ENCODE data around the gene TBX19.

The TBX19 gene

DNA sequence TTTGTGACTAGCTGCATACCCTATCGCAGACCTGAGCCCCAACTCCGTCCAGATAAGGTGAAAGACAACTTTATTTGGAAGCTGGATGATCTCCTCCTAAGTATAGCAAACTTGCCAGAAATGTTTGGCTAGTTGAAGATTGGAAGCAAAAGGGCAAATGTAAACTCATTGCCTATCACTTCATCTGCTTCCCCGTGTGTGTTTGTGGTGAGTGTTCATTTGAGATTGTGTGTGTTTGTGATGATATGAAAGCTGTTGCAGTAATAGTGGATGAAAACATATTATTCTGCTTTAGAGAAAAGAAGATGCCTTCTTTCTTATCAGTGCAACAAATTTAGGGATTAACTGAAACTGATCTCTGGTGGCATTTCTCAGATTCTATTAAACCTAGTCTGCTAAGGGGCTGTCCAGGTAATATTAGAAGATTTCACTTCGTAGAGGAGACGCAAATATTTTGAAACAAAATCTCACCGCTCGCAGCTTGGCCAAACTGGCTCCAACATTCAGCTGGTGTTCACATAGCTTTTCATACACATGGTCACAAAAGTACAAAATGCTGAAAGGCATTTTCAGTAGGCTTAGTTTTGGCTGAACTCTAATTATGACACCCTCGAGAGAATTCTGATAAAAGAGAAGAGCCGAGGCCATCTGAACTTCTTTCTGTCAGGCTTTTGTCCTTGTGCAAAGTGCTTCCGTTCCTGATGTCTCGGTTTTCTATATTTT lies 1.1 kb downstream of the TBX19 start:
- no peak for DNase-seq

DNA sequence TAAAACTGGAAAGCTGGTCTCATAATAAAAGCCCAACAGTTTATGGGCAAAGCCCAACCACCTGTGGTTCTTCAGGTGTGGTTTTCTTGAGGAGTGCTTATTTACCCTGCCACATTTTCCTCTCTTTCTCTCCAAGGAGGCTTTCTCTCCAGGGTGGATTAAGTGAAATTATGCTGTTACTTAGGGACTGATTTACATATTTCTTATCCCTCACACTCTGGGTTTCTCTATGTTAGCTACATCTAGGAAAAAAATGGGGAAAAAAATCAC lies 4.8 kb downstream of the TBX19 start:
- DNase-seq, result no peak

DNA sequence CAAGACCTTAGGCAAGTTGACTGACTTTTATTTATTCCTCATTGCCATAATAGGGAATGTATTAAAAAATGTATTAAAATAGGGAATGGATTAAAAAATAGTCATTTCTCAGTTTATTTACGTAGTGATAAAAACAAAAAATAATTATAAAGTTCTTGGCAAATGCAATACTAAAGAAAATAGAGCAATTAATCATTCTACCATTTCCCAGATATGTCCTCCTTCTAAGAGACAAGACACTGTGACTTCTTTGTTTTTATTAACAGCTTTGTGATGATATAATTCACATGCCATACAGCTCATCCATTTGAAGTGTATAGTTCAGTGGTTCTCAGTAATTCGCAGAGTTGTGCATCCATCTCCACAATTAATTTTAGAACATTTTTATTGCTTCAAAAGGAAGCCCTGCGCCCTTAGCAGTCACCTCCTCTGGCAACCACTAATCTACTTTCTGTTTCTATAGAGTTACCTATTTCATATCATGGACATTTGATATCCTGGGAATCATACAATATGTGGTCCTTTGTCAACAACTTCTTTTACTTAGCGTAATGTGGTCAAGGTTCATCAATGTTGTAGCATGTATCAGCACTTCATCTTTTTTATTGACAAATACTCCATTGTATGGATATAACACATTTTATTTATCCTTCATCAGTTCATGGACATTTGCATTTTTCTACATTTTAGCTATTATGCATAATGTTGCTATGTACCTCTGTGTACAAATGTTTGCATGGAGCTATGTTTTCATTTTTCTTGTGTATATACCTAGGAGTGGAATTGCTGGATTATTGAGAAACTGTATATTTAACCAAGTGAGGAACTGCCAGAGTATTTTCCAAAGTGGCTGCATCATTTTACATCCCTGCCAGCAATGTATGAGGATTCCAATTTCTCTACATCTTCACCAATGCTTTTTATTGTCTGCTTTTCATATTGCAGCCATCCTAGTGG lies 5.6 kb downstream of the TBX19 start:
- no peak for DNase-seq

DNA sequence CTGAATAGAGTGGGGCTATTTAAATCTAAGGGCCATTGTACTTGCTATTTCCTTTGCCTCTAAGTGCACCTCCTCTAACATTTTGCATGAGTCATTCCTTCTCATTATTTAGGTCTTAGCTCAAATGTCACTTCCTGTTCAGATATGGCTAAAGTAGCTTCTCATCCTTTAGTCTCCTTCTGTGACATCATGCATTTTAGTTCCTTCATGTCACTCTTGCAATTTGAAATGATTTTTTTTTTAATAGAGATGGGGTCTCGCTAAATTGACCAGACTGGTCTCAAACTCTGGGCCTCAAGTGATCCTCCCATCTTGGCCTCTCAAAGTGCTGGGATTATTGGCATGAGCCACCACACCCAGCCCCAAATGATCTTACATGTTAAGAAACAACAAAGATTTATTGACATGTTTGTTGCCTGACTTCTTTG lies 6.6 kb downstream of the TBX19 start:
- DNase-seq, result peak in 1 of 5 donors; percentile 69

DNA sequence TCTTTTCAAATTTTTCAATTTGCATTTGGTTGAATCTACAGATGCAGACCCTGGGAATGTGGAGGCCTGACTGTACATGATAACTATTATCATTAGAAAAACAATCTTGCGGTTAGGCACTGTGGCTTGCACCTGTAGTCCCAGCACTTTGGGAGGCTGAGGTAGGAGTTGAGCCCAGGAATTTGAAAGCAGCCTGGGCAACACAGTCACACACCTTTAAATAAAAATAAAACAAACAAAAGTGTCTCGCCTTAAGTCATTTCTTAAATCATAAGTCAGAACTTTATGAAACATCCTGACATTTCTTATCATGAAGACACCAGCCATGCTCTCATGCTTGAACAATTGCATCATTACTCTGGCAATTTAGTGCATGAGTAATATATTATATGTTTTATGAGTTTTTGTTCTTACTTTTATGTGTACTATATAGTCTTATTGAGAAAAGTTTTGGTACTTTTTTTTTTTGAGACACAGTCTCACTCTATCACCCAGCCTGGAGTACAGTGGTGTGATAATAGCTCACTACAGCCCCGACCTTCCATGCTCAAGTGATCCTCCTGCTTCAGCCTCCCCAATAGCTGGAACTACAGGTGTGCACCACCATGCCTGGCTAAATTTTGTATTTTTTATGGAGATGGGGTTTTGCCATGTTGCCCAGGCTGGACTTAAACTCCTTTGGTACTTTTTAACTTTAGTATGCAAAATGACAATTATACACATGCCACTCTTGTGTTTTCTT lies 7.8 kb downstream of the TBX19 start:
- no peak for DNase-seq

DNA sequence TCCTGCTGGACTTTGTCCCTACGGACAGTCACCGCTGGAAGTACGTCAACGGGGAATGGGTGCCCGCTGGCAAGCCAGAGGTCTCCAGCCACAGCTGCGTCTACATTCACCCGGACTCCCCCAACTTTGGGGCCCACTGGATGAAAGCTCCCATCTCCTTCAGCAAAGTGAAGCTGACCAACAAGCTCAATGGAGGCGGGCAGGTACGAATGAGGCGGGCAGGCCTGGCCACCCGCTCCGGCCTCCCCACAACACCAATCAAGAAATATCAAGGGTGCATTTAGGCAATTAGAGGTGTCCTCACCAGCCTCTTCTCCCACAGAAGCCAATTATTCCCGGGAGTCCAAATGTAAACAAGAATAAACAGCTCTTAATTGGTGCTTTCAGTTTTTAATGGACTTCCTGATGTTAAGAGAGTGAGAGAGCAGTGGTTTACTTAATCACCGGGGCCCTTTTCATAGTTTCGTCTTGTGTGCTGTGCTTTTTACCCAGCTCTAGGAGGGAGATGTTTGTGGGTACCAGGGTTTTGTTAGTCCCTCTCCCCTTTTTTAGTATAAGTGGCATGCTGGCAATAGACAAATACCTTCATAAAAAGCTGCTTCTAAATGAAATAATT lies 10.7 kb downstream of the TBX19 start:
- no peak for DNase-seq

DNA sequence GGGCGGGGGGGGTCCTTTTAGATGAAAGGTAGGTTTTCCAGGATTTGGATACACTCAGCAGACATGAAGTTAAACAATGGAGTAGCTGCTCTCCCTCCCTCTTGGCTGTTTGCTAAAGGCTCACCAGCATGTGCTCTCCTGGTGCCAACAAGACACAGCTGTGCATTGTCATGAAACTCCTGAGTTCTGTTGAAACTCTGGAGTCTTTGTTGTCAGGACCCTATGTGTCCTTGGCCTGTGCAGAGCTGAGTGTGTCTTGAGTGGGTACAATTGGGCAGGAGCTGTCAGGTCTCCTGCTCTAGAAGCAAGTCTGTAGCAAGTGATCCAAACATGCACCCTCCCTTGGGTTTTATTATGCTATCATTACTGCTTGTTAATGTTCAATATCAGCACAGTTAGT lies 12.7 kb downstream of the TBX19 start:
- DNase-seq, result no peak

DNA sequence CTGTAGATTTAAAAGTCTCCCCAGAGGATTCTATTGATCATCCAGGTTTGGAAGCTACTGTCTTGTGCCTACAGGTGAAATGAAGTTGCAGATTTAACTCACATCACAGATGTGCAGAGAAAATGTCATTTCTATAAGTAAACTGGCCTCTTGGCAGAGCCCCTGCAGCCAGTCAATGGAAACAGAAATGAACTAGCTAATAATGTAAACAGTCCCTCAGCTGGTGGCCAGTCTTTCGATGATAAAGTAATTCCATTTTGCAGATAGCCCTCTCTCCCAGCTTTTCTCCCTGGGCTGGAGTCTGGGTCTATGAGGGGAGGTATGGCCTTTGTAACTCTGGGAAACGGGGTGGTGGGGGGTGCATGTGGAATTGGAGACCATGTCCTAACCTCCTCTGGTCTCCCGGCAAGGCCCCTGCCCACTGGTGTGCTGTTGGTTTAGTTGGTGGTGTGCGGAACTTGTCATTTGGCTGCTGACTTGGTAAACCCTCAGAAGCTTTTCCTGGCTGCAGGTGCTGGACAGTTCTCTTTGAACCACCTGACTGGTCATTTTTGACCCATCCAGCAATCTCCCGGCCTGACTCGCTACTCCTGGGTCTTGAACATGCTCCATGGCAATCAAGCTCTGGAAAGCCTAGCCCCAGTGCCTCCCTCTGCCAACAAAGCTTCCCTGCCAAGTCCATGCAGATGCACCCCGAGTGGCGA lies 14.9 kb downstream of the TBX19 start:
- no peak for DNase-seq

DNA sequence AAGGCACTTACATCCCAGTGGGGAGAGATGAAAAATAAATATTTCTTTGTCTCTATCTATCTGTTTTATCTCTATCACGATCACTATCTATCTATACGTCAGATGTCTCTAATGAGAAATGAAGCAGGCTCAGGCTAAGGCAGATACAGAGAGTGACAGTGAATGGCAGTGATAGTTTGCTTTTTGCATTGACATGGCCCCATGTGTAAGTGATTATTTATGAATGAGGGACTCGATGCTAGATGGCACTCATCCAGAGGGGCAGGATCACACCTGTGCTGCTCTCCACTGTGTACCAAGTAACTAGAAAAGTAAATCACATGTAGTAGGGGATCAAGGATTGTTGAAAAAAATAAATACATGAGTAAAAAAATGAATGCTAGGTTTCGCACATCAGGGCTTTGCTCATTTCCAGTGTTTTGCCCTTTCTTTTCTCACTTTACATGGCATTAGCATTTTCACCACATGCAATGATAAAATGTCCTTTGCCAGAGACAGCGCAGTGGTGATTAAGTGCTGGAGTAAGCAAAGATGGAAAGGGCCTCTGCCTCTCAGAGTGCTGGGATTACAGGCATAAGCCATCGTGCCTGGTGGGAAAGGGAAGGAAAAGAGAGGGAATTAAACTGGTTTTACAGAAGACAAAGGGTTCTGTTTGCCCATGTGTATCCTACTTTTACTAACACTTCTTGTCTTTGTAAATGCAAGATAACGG lies 16.5 kb downstream of the TBX19 start:
- no peak for DNase-seq

DNA sequence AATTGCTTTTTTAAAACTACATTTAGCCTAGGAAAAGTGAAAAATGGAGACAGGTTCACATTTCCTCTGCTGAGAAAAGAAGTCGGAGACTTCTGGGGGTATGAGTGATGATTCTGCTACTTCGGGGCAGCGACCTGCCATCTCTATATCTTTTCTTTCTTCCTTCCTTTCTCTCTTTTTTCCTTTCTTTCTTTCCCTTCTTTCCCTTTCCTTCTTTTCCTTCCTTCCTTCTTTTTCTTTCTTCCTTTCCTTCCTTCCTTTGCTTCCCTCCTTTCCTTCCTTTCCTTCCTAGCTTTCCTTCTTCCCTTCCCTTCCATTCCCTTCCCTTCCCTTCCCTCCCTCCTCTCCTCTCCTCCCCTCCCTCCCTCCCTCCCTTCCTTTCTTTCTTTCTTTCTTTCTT lies 17.8 kb downstream of the TBX19 start:
- no peak for DNase-seq

DNA sequence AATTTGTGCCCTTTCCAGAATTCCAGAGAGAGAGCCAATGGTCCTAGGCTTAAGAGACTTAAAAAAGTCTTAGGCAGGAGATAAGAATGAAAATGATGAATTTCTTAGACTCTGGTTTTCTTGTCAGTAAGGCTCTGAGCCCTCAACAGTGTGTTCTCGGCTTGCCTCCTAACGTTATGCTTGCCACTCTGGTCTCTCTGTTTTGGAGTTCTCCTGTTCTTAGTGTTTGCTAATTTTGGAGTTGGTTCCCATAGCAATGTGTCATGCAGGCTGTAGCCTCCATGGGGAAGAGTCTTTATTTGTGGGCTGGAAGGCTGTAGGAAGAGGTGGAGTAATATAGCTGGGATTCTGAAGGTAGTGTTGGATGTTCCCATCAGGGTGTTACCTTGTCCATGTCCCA lies 19.9 kb downstream of the TBX19 start:
- no peak for DNase-seq

DNA sequence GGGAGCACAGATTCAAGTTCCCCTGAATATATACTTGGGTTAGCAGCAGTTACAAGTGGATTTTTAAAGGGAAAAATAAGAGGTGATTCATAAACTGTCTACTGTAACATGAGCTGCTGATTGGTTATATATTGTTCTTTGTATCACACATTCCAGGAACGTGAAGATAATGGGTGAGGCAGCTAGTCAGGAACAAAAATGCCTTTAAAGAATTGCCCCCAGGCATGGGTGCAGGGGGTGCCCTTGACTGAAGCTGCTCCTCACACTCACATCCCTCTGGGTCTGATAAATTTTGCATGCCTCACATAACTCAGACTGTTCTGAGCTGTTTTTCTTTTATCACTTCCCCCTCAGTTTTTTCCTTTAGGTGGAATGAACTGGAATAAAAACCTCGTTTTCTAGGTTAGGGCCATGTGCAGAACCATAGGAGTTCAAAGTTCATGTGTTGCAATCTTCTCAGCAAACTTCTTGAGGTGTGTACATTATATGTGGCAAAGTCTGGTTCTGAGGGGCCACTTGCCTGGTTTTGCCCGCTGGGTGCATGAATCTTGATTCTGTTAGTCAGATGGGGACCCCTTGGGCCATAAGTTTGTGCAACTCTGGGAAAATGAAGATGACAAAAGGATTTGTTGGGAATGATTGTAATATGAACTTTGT lies 21.1 kb downstream of the TBX19 start:
- no peak for DNase-seq

DNA sequence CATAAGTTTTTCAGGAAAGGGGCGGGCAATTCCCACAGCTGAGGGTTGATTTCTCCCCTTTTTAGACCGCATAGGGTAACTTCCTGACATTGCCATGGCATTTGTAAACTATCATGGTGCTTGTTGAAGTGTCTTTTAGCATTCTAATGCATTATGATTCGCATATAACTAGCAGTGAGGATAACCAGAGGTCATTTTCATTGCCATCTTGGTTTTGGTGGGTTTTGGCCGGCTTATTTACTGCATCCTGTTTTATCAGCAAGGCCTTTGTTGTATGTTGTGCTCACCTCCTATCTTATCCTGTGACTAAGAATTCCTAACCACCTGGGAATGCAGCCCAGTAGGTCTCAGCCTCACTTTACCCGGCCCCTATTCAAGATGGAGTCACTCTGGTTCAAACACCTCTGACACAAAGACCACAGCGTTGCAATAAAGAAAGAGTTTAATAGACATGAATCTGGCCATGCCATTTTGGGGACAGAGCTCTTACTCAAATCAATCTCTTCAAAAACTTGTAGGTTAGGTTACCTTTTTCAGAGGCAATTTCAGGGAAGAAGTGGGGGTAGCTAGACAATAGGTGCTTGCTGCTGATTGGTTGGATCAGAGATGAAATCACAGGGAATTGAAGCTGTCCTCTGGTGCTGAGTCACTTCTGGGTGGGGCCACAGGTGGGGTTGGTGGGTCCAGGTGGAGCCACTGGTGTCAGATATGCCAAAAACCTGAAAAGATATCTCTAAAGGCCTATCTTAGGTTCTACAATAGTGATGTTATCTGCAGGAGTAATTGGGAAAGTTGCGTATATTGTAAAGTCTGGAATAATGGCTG lies 23.3 kb downstream of the TBX19 start:
- no peak for DNase-seq

DNA sequence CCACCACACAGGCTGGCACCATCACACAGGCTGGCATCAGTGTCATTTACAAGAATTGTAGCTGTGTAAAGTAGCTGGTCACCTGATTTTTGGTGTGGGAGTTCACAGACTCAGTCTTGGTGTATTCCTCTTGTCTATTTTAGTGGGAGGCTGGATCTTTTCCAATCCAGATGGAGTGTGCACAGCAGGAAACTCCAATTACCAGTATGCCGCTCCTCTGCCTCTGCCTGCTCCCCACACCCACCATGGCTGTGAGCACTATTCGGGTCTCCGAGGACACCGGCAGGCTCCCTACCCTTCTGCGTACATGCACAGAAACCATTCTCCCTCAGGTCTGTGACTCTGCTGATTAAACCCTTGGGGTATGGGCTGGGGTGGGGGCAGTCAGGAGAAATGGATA lies 24.2 kb downstream of the TBX19 start:
- no peak for DNase-seq

DNA sequence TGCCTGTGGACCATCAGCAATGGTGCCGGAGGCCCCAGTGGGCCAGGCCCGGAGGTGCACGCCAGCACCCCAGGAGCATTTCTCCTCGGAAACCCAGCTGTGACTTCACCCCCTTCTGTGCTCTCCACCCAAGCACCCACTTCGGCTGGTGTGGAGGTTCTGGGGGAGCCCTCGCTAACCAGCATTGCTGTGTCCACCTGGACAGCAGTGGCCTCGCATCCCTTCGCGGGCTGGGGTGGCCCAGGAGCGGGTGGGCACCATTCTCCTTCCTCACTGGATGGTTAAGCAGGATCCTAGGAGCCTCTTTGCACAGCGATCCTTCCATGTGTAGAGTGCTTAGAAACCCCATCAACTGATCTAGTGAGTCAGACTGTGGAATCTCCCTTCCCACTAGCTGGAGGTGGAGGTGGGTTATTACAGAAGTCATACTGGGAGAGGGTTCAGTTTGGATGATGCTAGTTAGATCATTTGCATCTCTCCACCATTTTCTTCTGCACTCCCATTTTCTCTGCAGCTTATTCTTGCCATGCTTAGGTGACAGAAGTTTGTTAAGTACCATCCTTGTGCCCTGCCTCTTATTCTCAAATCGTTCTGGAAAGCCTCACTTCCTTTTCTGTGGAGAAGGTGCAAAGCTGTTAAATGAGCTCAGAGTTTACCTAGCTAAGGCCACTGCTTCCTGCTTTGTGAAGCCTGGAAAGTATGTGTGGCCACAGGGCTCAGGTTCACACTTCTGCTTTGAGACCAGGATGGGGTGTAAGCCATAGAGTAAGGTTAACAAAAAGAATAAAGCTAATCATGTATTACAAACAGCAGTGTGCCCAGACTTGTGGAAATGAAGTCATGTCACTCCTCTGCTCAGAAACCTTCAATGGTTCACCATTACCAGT lies 32.3 kb downstream of the TBX19 start:
- DNase-seq, result peak in 1 of 5 donors; percentile 19

DNA sequence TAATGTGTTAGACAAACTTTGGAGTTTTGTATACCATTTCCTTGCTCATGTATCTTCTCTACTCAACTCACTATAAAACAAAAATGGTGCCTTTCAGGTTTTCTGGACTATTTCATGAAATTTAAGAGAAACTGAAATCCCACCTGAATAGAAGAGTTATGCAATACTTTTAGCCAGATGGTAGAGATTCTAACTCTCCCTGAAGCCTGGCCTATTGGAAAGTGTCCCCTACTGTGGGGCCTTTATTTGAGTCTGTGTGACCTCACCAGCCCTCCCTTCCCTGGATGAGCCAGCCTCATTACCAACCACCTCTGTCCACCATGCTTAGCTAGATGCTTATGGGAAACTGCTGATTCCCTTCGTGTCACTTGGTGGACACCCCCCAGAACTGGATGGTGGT lies 35.5 kb downstream of the TBX19 start:
- no peak for DNase-seq

DNA sequence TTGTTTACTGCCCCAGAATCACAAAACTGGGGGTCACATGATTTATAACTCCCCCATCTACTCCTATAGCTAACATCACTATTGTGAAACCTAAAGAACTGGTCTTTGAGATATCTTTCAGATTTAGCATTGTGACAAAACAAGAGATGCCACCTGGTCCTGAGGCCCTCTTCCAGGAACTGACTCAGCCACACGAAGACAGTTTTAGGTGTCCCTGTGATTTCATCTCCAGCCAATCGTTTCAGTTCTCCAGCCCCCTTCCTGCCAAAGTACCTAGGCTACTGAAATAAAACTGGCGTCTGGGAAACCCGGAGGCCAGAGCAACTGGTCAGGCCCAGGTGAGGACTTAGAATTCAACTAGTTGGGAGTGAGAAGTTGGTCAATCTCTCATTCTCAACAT lies 36.6 kb downstream of the TBX19 start:
- peak in 1 of 5 donors; percentile 71 for DNase-seq

DNA sequence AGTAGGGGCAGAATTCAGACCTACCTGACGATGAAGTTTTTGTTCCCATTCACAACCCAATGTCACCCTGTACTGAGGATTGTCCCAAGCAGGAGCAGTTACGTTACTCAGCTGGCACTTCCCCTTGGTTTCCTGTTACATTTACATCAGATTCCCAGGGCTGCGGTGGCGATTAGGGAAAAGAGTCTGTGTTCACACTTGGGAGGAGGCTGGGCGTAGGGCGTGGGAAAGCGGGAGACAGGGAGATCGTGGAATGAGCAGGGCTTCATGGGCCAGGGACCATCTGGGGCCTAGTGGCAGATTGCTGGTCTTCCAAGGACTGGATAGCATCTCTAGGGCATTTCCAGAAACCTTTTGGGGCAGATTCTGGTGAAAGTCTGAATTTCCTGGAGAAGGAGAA lies 39.0 kb downstream of the TBX19 start:
- no peak for DNase-seq

DNA sequence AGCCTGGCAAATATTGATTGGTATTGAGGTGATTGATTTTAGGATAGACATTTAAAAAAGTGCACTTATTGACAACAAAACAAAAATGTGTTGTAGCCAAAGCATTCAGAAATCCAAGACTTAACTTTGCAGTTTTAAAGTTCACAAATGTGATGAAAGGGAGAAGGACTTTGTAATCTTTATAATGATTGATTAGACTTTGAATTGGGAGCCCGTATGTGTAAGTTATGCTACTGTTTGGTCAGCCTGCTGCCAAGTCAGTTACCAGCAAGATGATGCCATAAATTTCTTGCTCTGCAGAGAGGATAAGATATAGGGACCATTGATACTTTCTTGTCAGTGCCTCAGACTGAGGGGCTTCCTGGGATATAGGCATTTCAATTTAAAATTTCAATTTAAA lies 39.5 kb downstream of the TBX19 start:
- no peak for DNase-seq

All from T-helper 1 cell (primary cell).